ENCODE measurements around the gene PAOX.

Gene PAOX

DNA sequence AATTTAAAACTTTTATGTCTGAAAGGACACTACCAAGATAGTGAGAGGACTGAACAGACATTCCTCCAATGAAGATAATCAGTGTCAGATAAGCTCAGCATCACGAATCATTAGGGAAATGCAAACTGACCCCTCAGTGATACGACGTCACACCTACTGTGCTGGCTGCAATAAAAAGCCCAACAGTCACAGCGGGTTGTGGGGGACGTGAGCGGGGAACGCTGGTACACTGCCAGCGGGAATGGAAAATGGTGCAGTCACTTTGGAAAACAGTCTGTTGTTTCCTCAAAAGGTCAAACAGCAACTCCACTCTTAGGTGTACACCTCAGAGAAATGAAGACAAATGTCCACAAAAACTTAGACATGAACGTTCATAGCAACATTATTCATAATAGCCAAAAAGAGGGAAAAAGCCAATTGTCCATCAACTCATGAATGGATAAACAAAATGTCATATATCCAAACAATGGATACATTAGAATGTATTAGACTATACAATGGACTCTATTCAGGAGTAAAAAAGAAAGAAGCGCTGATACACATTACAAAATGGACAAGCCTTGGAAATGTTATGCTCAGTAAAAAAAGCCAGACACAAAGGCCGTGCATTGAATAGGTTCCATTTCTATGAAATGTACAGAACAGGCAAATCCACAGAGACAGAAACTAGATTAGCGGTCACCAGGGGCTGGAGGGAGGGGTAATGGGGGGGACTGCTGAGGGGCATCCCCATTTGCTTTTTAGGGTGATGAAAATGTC lies 3.5 kb upstream of the PAOX start (continued):
- no peak for TF ChIP-seq HOXD13 (CRISPR knock-in tag; IDR thresholded peaks at IDR 0.05; ENCODE audit: borderline replicate concordance)
- TF ChIP-seq, protein P1, sequence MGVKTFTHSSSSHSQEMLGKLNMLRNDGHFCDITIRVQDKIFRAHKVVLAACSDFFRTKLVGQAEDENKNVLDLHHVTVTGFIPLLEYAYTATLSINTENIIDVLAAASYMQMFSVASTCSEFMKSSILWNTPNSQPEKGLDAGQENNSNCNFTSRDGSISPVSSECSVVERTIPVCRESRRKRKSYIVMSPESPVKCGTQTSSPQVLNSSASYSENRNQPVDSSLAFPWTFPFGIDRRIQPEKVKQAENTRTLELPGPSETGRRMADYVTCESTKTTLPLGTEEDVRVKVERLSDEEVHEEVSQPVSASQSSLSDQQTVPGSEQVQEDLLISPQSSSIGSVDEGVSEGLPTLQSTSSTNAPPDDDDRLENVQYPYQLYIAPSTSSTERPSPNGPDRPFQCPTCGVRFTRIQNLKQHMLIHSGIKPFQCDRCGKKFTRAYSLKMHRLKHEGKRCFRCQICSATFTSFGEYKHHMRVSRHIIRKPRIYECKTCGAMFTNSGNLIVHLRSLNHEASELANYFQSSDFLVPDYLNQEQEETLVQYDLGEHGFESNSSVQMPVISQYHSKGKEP (tag by site-specific recombination; IDR thresholded peaks at IDR 0.05), result peak; percentile 69; the same call in 1 of the 2 replicates
- no peak for TF ChIP-seq ZNF175 (tag by site-specific recombination; IDR thresholded peaks at IDR 0.05)
- no peak for TF ChIP-seq ZNF132 (tag by site-specific recombination; IDR thresholded peaks at IDR 0.05; ENCODE audit: borderline replicate concordance)
- no peak for TF ChIP-seq ZNF114 (tag by site-specific recombination; IDR thresholded peaks at IDR 0.05)
- peak; percentile 73 for TF ChIP-seq ZNF24 (tag by site-specific recombination; IDR thresholded peaks at IDR 0.05)
- peak; percentile 100 for TF ChIP-seq ZIC2 (tag by site-specific recombination; IDR thresholded peaks at IDR 0.05)
- TF ChIP-seq ZNF10 (tag by site-specific recombination; IDR thresholded peaks at IDR 0.05), result 0 out of 2 replicates have a peak, but pooled peaks have one; percentile 21
- no peak for TF ChIP-seq TCF7L2 (IDR thresholded peaks at IDR 0.05; ENCODE audit: borderline replicate concordance, low read depth, low read length)
- TF ChIP-seq, protein P2, sequence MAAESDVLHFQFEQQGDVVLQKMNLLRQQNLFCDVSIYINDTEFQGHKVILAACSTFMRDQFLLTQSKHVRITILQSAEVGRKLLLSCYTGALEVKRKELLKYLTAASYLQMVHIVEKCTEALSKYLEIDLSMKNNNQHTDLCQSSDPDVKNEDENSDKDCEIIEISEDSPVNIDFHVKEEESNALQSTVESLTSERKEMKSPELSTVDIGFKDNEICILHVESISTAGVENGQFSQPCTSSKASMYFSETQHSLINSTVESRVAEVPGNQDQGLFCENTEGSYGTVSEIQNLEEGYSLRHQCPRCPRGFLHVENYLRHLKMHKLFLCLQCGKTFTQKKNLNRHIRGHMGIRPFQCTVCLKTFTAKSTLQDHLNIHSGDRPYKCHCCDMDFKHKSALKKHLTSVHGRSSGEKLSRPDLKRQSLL (tag by site-specific recombination; IDR thresholded peaks at IDR 0.05), result no peak
- TF ChIP-seq ZFHX2 (tag by site-specific recombination; conservative IDR thresholded peaks at IDR 0.05), result peak; percentile 41
- TF ChIP-seq PRDM6 (tag by site-specific recombination; IDR thresholded peaks at IDR 0.05), result no peak; the same call in 1 of the 2 replicates
- TF ChIP-seq ZNF76 (tag by site-specific recombination; IDR thresholded peaks at IDR 0.05; ENCODE audit: borderline replicate concordance, low read depth), result peak; percentile 49; the same call in 1 of the 2 replicates
- TF ChIP-seq KLF9 (tag by site-specific recombination; IDR thresholded peaks at IDR 0.05; ENCODE audit: low read depth), result no peak
- no peak for TF ChIP-seq ZNF391 (tag by site-specific recombination; IDR thresholded peaks at IDR 0.05; ENCODE audit: borderline replicate concordance, low read depth)
- TF ChIP-seq, protein P3, sequence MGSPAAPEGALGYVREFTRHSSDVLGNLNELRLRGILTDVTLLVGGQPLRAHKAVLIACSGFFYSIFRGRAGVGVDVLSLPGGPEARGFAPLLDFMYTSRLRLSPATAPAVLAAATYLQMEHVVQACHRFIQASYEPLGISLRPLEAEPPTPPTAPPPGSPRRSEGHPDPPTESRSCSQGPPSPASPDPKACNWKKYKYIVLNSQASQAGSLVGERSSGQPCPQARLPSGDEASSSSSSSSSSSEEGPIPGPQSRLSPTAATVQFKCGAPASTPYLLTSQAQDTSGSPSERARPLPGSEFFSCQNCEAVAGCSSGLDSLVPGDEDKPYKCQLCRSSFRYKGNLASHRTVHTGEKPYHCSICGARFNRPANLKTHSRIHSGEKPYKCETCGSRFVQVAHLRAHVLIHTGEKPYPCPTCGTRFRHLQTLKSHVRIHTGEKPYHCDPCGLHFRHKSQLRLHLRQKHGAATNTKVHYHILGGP (tag by site-specific recombination; IDR thresholded peaks at IDR 0.05), result no peak
- no peak for TF ChIP-seq ZNF530 (tag by site-specific recombination; IDR thresholded peaks at IDR 0.05; ENCODE audit: low read depth)
- 0 out of 2 replicates have a peak, but pooled peaks have one; percentile 48 for TF ChIP-seq KLF10 (tag by site-specific recombination; IDR thresholded peaks at IDR 0.05)
- no peak for TF ChIP-seq REST (tag by site-specific recombination; IDR thresholded peaks at IDR 0.05)
- TF ChIP-seq SP3 (tag by site-specific recombination; IDR thresholded peaks at IDR 0.05), result no peak
- TF ChIP-seq ZNF184 (tag by site-specific recombination; IDR thresholded peaks at IDR 0.05), result no peak
- peak; percentile 88 for TF ChIP-seq ZBTB8A (tag by site-specific recombination; IDR thresholded peaks at IDR 0.05)
- no peak for TF ChIP-seq ZBTB1 (tag by site-specific recombination; IDR thresholded peaks at IDR 0.05)
- no peak for TF ChIP-seq ZNF404 (tag by site-specific recombination; IDR thresholded peaks at IDR 0.05)
- TF ChIP-seq ZNF704 (tag by site-specific recombination; IDR thresholded peaks at IDR 0.05), result no peak
- TF ChIP-seq ZNF223 (tag by site-specific recombination; IDR thresholded peaks at IDR 0.05), result no peak
- TF ChIP-seq ZNF664 (tag by site-specific recombination; IDR thresholded peaks at IDR 0.05), result no peak

All from HEK293 (cell line).